Measurements from ENCODE around the gene PELI1. TPM values are rescaled to one million over a fixed set of nuclear protein-coding genes. Genes with fewer than 3 reads are reported as not detected.
A peak's percentile ranks its signal among the peaks of the same experiment; 100 is the strongest.
"Not testable (repeated sequence)": the region's sequence is repeated elsewhere in the genome, so short reads cannot be mapped to it uniquely, and the experiment has no call there.

Gene PELI1
- total and polyA plus RNA-seq, 4 donors, result 21.9 to 45.4 (median 39.0) TPM

DNA sequence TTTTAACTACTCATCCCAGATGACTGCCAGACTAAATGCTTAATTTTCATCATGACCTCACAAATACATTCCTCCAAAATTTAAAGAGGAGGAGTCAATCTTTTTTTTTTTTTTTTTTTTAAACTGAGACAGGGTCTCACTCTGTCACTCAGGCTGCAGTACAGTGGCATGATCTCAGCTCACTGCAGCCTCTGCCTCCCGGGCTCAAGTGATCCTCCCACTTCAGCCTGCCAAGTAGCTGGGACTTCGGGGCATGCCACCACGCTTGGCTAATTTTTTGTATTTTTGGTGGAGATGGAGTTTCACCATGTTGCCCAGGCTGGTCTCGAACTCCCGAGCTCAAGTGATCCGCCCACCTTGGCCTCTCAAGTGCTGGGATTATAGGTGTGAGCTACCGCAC, 41.5 kb downstream of the PELI1 start:
- H3K27ac ChIP-seq (ENCODE audit: low read depth, low read length), result not testable (repeated sequence)
- WGBS (ENCODE audit: insufficient coverage), result 97% methylated on average over 4 of the region's 7 CpGs

GRCh38 chr2:64101141-64101591, 43.1 kb downstream of the PELI1 start:
- Histone ChIP-seq H3K9me3 (ENCODE audit: control insufficient read depth, insufficient read depth, low read length) (peaks cover under 1% of the 10 kb centered on the region), H3K27me3 (ENCODE audit: control insufficient read depth, insufficient read depth, low read length) (no peaks in the 10 kb centered on the region), H3K36me3 (ENCODE audit: control insufficient read depth, insufficient read depth, low read length) (peaks cover 3% of the 10 kb centered on the region), H3K4me3 (ENCODE audit: low read depth, low read length) (no peak overlapping the region), H3K27ac (ENCODE audit: low read depth, low read length) (no peak overlapping the region), H3K4me1 (ENCODE audit: control insufficient read depth, insufficient read depth, low read length) (no peaks in the 10 kb centered on the region)
- peak in 1 of 6 donors; percentile 25 for DNase-seq (ENCODE audit: low read depth in 4 of 6, low spot score in 6 of 6)

More for the DNA sequence above, 41.5 kb downstream of the PELI1 start:
- not testable (repeated sequence) for H3K4me1 ChIP-seq (ENCODE audit: control insufficient read depth, insufficient read depth, low read length); H3K9me3 ChIP-seq (ENCODE audit: control insufficient read depth, insufficient read depth, low read length); H3K36me3 ChIP-seq (ENCODE audit: control insufficient read depth, insufficient read depth, low read length); H3K4me3 ChIP-seq (ENCODE audit: low read depth, low read length); H3K27me3 ChIP-seq (ENCODE audit: control insufficient read depth, insufficient read depth, low read length); DNase-seq (ENCODE audit: low read depth in 4 of 6, low spot score in 6 of 6)

DNA sequence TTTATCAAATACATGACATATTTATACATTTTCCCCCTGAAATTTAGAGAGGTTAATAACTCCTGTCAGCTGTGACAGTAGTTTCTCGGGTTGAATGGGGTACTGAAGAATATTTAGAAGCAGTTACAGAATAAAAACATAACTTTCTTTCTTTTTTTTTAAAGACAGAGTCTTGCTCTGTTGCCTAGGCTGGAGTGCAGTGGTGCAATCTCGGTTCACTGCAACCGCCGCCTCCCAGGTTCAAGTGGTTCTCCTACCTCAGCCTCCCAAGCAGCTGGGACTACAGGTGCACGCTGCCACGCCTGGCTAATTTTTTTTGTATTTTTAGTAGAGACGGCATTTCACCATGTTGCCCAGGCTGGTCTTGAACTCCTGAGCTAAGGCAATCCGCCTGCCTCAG, 43.6 kb downstream of the PELI1 start:
- not testable (repeated sequence) for H3K9me3 ChIP-seq (ENCODE audit: control insufficient read depth, insufficient read depth, low read length); DNase-seq (ENCODE audit: low read depth in 4 of 6, low spot score in 6 of 6); H3K4me3 ChIP-seq (ENCODE audit: low read depth, low read length); H3K27me3 ChIP-seq (ENCODE audit: control insufficient read depth, insufficient read depth, low read length); H3K4me1 ChIP-seq (ENCODE audit: control insufficient read depth, insufficient read depth, low read length); H3K36me3 ChIP-seq (ENCODE audit: control insufficient read depth, insufficient read depth, low read length); H3K27ac ChIP-seq (ENCODE audit: low read depth, low read length)
- 87% methylated on average over 3 of the region's 8 CpGs for WGBS (ENCODE audit: insufficient coverage)

- H3K4me3 ChIP-seq (ENCODE audit: low read depth, low read length), result no peak overlapping the region
- H3K27ac ChIP-seq (ENCODE audit: low read depth, low read length), result no peak overlapping the region
- no peaks in the 10 kb centered on the region for H3K27me3 ChIP-seq (ENCODE audit: control insufficient read depth, insufficient read depth, low read length)
- peaks cover 8% of the 10 kb centered on the region for H3K36me3 ChIP-seq (ENCODE audit: control insufficient read depth, insufficient read depth, low read length)
- WGBS (ENCODE audit: insufficient coverage), result 98% methylated on average over 8 of the region's 12 CpGs
- no peak for DNase-seq (ENCODE audit: low read depth in 4 of 6, low spot score in 6 of 6)
- no peaks in the 10 kb centered on the region for H3K4me1 ChIP-seq (ENCODE audit: control insufficient read depth, insufficient read depth, low read length)
- peaks cover 1% of the 10 kb centered on the region for H3K9me3 ChIP-seq (ENCODE audit: control insufficient read depth, insufficient read depth, low read length)
Measured at GRCh38 chr2:64094663-64095382, 49.4 kb downstream of the PELI1 start.

DNA sequence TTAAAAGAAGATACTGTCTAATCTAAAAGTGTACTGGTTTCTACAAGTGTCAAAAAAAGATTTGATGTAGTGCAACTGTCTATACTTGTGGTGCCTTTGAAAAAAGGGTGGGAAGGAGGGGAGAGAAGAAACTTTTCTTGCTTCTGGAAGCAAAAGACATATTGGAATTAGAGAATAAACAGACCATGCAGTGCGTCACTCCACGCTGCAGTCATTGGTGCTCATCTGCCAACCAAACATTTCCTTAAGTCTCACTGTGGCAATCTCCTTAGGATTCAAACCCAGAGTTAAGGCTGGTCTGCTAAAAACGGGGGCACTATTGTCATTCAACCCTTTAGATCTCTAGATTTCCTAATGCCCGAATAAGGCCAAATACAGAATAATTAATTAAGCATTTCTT, 50.9 kb downstream of the PELI1 start:
- Histone ChIP-seq H3K27me3 (ENCODE audit: control insufficient read depth, insufficient read depth, low read length) (no peaks in the 10 kb centered on the region), H3K4me3 (ENCODE audit: low read depth, low read length) (no peak overlapping the region), H3K36me3 (ENCODE audit: control insufficient read depth, insufficient read depth, low read length) (peaks cover 8% of the 10 kb centered on the region), H3K9me3 (ENCODE audit: control insufficient read depth, insufficient read depth, low read length) (peaks cover 1% of the 10 kb centered on the region), H3K4me1 (ENCODE audit: control insufficient read depth, insufficient read depth, low read length) (no peaks in the 10 kb centered on the region), H3K27ac (ENCODE audit: low read depth, low read length) (no peak overlapping the region)
- 83% methylated on average over 3 of the region's 4 CpGs for whole genome bisulfite sequencing (ENCODE audit: insufficient coverage)
- peak in 1 of 6 donors; percentile 21 for DNase-seq (ENCODE audit: low read depth in 4 of 6, low spot score in 6 of 6)

DNA sequence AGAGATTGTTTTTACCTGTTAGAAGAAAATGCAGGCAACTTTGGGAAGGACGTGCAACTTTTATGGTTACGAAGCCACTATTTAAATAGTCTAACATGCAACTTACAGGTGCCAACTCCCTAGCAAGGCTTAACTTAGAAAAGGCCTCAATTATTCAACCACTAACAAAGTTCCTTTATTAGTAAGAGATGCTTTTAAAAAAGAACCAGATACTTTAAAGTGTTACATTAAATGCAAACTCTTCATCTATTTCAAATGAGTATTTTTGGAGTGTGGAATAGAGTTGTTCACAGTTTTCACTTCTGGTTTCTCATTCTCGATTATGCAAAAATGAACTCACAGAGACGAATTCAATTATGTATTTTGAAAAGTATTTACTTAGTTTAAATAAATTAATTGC, 51.7 kb downstream of the PELI1 start:
- WGBS (ENCODE audit: insufficient coverage), result no CpG with 5 or more reads among the region's 4 CpGs
- no peaks in the 10 kb centered on the region for H3K27me3 ChIP-seq (ENCODE audit: control insufficient read depth, insufficient read depth, low read length)
- no peak overlapping the region for H3K27ac ChIP-seq (ENCODE audit: low read depth, low read length)
- H3K36me3 ChIP-seq (ENCODE audit: control insufficient read depth, insufficient read depth, low read length), result peaks cover 8% of the 10 kb centered on the region
- no peaks in the 10 kb centered on the region for H3K4me1 ChIP-seq (ENCODE audit: control insufficient read depth, insufficient read depth, low read length)
- no peak for DNase-seq (ENCODE audit: low read depth in 4 of 6, low spot score in 6 of 6)
- peaks cover 1% of the 10 kb centered on the region for H3K9me3 ChIP-seq (ENCODE audit: control insufficient read depth, insufficient read depth, low read length)
- no peak overlapping the region for H3K4me3 ChIP-seq (ENCODE audit: low read depth, low read length)

DNA sequence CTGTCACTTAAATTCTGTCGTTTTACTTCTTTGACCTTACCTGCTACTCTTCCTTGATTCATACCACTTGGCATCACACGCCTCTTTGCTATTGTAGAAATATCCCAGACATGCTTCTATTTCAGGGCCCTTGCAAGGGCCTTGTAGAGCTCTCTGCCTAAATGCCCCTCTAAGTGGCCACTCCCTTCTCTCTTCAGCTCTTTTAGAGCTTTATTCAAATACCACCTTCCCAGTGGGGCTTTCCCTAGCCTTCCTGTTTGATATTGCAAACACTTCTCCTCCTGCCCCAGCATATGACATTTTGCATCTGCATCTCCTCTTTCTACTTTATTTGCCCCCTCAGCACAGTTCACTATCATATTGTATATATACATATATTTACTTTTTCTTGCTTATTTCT, 54.0 kb downstream of the PELI1 start:
- H3K36me3 ChIP-seq (ENCODE audit: control insufficient read depth, insufficient read depth, low read length), result no peaks in the 10 kb centered on the region
- H3K9me3 ChIP-seq (ENCODE audit: control insufficient read depth, insufficient read depth, low read length), result no peaks in the 10 kb centered on the region
- WGBS (ENCODE audit: insufficient coverage), result 80% methylated on average over 2 of the region's 2 CpGs
- no peak overlapping the region for H3K27ac ChIP-seq (ENCODE audit: low read depth, low read length)
- H3K4me3 ChIP-seq (ENCODE audit: low read depth, low read length), result no peak overlapping the region
- H3K27me3 ChIP-seq (ENCODE audit: control insufficient read depth, insufficient read depth, low read length), result no peaks in the 10 kb centered on the region
- no peak for DNase-seq (ENCODE audit: low read depth in 4 of 6, low spot score in 6 of 6)
- H3K4me1 ChIP-seq (ENCODE audit: control insufficient read depth, insufficient read depth, low read length), result no peaks in the 10 kb centered on the region

DNA sequence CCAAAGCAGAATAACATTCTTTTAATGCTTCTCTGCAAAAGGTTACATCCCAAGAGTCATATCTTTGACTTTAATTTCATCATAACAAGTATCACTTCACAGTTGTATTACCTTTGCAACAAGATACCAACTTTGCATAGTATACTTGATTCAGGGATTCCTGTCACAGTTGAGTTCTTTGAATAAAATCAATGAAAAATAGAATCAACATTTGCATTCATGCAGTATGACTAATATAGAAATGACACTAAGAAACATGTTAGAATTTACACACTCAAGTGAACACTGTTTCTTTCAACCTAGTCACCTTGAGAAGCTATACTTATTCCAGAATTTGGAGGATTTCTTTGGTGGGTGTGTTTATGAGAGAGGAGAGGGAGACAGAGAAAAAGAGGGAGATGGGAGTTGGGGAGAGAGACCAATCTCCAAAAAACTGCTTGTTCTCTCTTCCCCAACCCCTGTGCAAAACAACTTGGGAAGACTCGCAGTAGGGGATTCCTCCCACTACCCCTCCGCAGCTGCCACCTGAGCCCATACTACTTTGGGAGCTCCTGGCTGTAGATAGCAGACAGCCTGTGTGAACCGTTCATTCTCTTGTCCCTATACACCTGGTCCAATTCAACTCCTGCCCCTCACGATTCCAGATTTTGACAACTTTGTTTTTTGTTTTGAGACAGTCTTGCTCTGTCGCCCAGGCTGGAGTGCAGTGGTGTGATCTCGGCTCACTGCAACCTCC, 57.7 kb downstream of the PELI1 start:
- no peak for DNase-seq (ENCODE audit: low read depth in 4 of 6, low spot score in 6 of 6)
- H3K27me3 ChIP-seq (ENCODE audit: control insufficient read depth, insufficient read depth, low read length), result no peaks in the 10 kb centered on the region
- H3K36me3 ChIP-seq (ENCODE audit: control insufficient read depth, insufficient read depth, low read length), result no peaks in the 10 kb centered on the region
- H3K4me3 ChIP-seq (ENCODE audit: low read depth, low read length), result no peak overlapping the region
- H3K4me1 ChIP-seq (ENCODE audit: control insufficient read depth, insufficient read depth, low read length), result no peaks in the 10 kb centered on the region
- no peaks in the 10 kb centered on the region for H3K9me3 ChIP-seq (ENCODE audit: control insufficient read depth, insufficient read depth, low read length)
- no peak overlapping the region for H3K27ac ChIP-seq (ENCODE audit: low read depth, low read length)
- 96% methylated on average over 5 of the region's 6 CpGs for WGBS (ENCODE audit: insufficient coverage)

- H3K9me3 ChIP-seq (ENCODE audit: control insufficient read depth, insufficient read depth, low read length), result no peaks in the 10 kb centered on the region
- no peaks in the 10 kb centered on the region for H3K4me1 ChIP-seq (ENCODE audit: control insufficient read depth, insufficient read depth, low read length)
- no peak overlapping the region for H3K27ac ChIP-seq (ENCODE audit: low read depth, low read length)
- WGBS (ENCODE audit: insufficient coverage), result no CpG with 5 or more reads among the region's 2 CpGs
- no peaks in the 10 kb centered on the region for H3K27me3 ChIP-seq (ENCODE audit: control insufficient read depth, insufficient read depth, low read length)
- H3K36me3 ChIP-seq (ENCODE audit: control insufficient read depth, insufficient read depth, low read length), result no peaks in the 10 kb centered on the region
- no peak overlapping the region for H3K4me3 ChIP-seq (ENCODE audit: low read depth, low read length)
- no peak for DNase-seq (ENCODE audit: low read depth in 4 of 6, low spot score in 6 of 6)
Measured at GRCh38 chr2:64085936-64086335, 58.3 kb downstream of the PELI1 start.

- no peaks in the 10 kb centered on the region for H3K4me1 ChIP-seq (ENCODE audit: control insufficient read depth, insufficient read depth, low read length)
- DNase-seq (ENCODE audit: low read depth in 4 of 6, low spot score in 6 of 6), result no peak
- no peak overlapping the region for H3K4me3 ChIP-seq (ENCODE audit: low read depth, low read length)
- no peaks in the 10 kb centered on the region for H3K27me3 ChIP-seq (ENCODE audit: control insufficient read depth, insufficient read depth, low read length)
- H3K9me3 ChIP-seq (ENCODE audit: control insufficient read depth, insufficient read depth, low read length), result no peaks in the 10 kb centered on the region
- H3K27ac ChIP-seq (ENCODE audit: low read depth, low read length), result no peak overlapping the region
- no peaks in the 10 kb centered on the region for H3K36me3 ChIP-seq (ENCODE audit: control insufficient read depth, insufficient read depth, low read length)
- 93% methylated on average over 6 of the region's 8 CpGs for WGBS (ENCODE audit: insufficient coverage)
Measured at GRCh38 chr2:64081046-64081445, 63.2 kb downstream of the PELI1 start.

Data from spinal cord (tissue), 10 donors.